GM18519 (cell line): ENCODE results near the gene SPAG9.

ENCODE experiments used
- ATAC-seq: cut with Tn5 transposase; IDR thresholded peaks from one replicate; pipeline ENCODE4 v1.9.1; 2021; ENCODE audit warnings: mild to moderate bottlenecking, moderate library complexity; ENCODE audit not compliant: unreplicated experiment, low FRiP score

SPAG9 gene

GRCh38 chr17:51050291-51051033, 70.2 kb downstream of the SPAG9 start:
- ATAC-seq = peak; percentile 63

- ATAC-seq = no peak
Measured at GRCh38 chr17:51046514-51047384, 73.9 kb downstream of the SPAG9 start.

GRCh38 chr17:51046046-51046445, 74.6 kb downstream of the SPAG9 start:
- no peak for ATAC-seq

- no peak for ATAC-seq
Measured at GRCh38 chr17:51045621-51046020, 75.0 kb downstream of the SPAG9 start.

- no peak for ATAC-seq
Measured at GRCh38 chr17:51044976-51045375, 75.7 kb downstream of the SPAG9 start.

GRCh38 chr17:51036084-51036483, 84.6 kb downstream of the SPAG9 start:
- ATAC-seq = no peak

GRCh38 chr17:51035431-51035830, 85.2 kb downstream of the SPAG9 start:
- no peak for ATAC-seq

GRCh38 chr17:51034800-51035199, 85.9 kb downstream of the SPAG9 start:
- ATAC-seq = no peak

- no peak for ATAC-seq
Measured at GRCh38 chr17:51032850-51033249, 87.8 kb downstream of the SPAG9 start.

GRCh38 chr17:51029568-51030463, 90.9 kb downstream of the SPAG9 start:
- ATAC-seq = no peak

GRCh38 chr17:51029142-51029541, 91.5 kb downstream of the SPAG9 start:
- no peak for ATAC-seq

- no peak for ATAC-seq
Measured at GRCh38 chr17:51028176-51028863, 92.3 kb downstream of the SPAG9 start.

GRCh38 chr17:51018541-51018940, 102.1 kb downstream of the SPAG9 start:
- ATAC-seq = no peak

GRCh38 chr17:51017270-51017669, 103.4 kb downstream of the SPAG9 start:
- ATAC-seq = no peak

- ATAC-seq = no peak
Measured at GRCh38 chr17:51016099-51016498, 104.6 kb downstream of the SPAG9 start.

- ATAC-seq = no peak
Measured at GRCh38 chr17:51015145-51015558, 105.5 kb downstream of the SPAG9 start.

GRCh38 chr17:51014129-51014528, 106.5 kb downstream of the SPAG9 start:
- no peak for ATAC-seq

GRCh38 chr17:51013322-51013721, 107.3 kb downstream of the SPAG9 start:
- ATAC-seq = no peak

GRCh38 chr17:51012538-51012937, 108.1 kb downstream of the SPAG9 start:
- ATAC-seq = no peak

GRCh38 chr17:51010173-51010675, 110.4 kb downstream of the SPAG9 start:
- no peak for ATAC-seq
